Right lobe of liver (tissue), 6 donors: ENCODE data around the gene WNT4. TPM values are rescaled to one million over a fixed set of nuclear protein-coding genes. Genes with fewer than 3 reads are reported as not detected.

Source experiments
- ATAC-seq, 4 donors: fragments of 200-7000 bp; cut with Tn5 transposase; one replicate each; pipeline ENCODE4 v1.9.1; 2020; ENCODE audit warnings: mild to moderate bottlenecking in 4 of 4, moderate library complexity in 4 of 4
- DNase-seq, 3 donors: peaks; one replicate each; pipeline ENCODE4 v3.0.0-alpha.2; 2020
- H3K27ac ChIP-seq, 3 donors: fragments of 200-600 bp; one replicate each; pipeline ENCODE4 v1.8.0; 2022
- H3K27me3 ChIP-seq, 2 donors: fragments of 200-600 bp; one replicate each; pipeline ENCODE4 v1.8.0; 2022
- H3K36me3 ChIP-seq, 4 donors: fragments of 200-600 bp; sonication (generic) in 1 of 4; one replicate each; pipeline versions ENCODE4 v1.5.1 to v1.8.0; 2017 to 2022; ENCODE audit warnings: control low read depth in 1 of 4
- H3K4me1 ChIP-seq, 4 donors: fragments of 200-600 bp; sonication (generic) in 1 of 4; one replicate each; pipeline versions ENCODE4 v1.5.1 to v1.8.0; 2017 to 2022; ENCODE audit warnings: control low read depth in 1 of 4
- H3K4me3 ChIP-seq, 3 donors: fragments of 200-600 bp; one replicate each; pipeline ENCODE4 v1.8.0; 2022
- H3K9me3 ChIP-seq, 4 donors: fragments of 200-600 bp; sonication (generic) in 1 of 4; one replicate each; pipeline versions ENCODE4 v1.5.1 to v1.8.0; 2017 to 2022; ENCODE audit warnings: control low read depth in 1 of 4
- CTCF ChIP-seq, 4 donors: fragments of 200-600 bp in 3 of 4; fragments of 450-650 bp in 1 of 4; IDR thresholded peaks; one replicate each; pipeline versions ENCODE4 v1.5.1 to v1.8.0; 2016 to 2022; ENCODE audit warnings: antibody characterized with exemption in 4 of 4, mild to moderate bottlenecking in 2 of 4
- POLR2A ChIP-seq: fragments of 450-650 bp; IDR thresholded peaks from one replicate; pipeline ENCODE4 v1.6.1; 2017; ENCODE audit warnings: antibody characterized with exemption, mild to moderate bottlenecking
- WGBS: methylation state at CpG from one replicate; pipeline ENCODE4 v1.1.6; 2018; ENCODE audit warnings: low coverage, low lambda C conversion rate; ENCODE audit not compliant: insufficient coverage; ENCODE audit errors: missing lambda C conversion rate; 5-methylcytosine and 5-hydroxymethylcytosine counted together
- intact Hi-C, 2 donors: fragments of 100-400 bp; cut with DNase I; formaldehyde crosslinking; loops; one replicate each; pipeline versions ENCODE4 v1.11.2 to v1.14.1; 2022
- long read RNA-seq: library from polyadenylated mRNA; unstranded; transcript quantifications from one replicate; pipeline ENCODE4 v2.0.0, GENCODE V29; 2019
- total RNA-seq, 6 experiments: library from RNA; depleted of rRNA in 2 of 6; stranded (reverse); fragments of >200 nt in 2 of 6; fragmentation: NEBNext Ultra II Directional in 3 of 6; extraction: Animal tissue kit (Norgen Biotek cat#: 25700) in 3 of 6; gene quantifications; one replicate each; pipeline versions ENCODE4 v1.1.0 to v1.2.4, GENCODE V29; 2016 to 2023
- donor health status: DM: no; HTN: yes; CAD: no.
- donor health status: DM: no; HTN: no; CAD: no.
- donor health status: DM: no; HTN: no; CAD: no.
- donor health status: DM: no; HTN: yes; CAD: no.
- donor health status: DM: no; HTN: yes; CAD: no.

WNT4 gene
- under 1 TPM in 4 of 6 experiments, not detected in 2; 0.06 to 0.46 (median 0.21) TPM for total RNA-seq
- long read RNA-seq: 0 reads

- DNase-seq: peak in 1 of 3 donors; percentile 51
- intact Hi-C loops: no loop called here
- H3K27ac ChIP-seq: no peak within 1 kb of the TSS
- H3K4me3 ChIP-seq: peak within 1 kb of the TSS; percentile 23 to 42 (median 29)
- 8% methylated on average over 16 of the region's 106 CpGs for WGBS
- H3K27me3 ChIP-seq: peaks cover 0 to 16% of the 10 kb centered on the region in 2 donors
- ATAC-seq: peak; percentile 65 to 83 (median 75)
- H3K36me3 ChIP-seq: no peaks in the 10 kb centered on the region
- H3K9me3 ChIP-seq: no peaks in the 10 kb centered on the region
- H3K4me1 ChIP-seq: peaks cover 0 to 12% (median under 1%) of the 10 kb centered on the region in 4 donors
- TF ChIP-seq CTCF (IDR thresholded peaks at IDR 0.05) (peak in 1 of 4 donors; percentile 26), POLR2A (no peak)
Observed at GRCh38 chr1:22143065-22144033, at the start of gene WNT4. Gene WNT4, minus strand, starts transcription at chr1:22143097. Its CDS starts 175 bp downstream, at chr1:22142922.

- 82% methylated on average over 3 of the region's 3 CpGs for WGBS
- H3K27me3 ChIP-seq: no peaks in the 10 kb centered on the region
- H3K36me3 ChIP-seq: no peaks in the 10 kb centered on the region
- H3K27ac ChIP-seq: no peak overlapping the region
- H3K4me1 ChIP-seq: no peaks in the 10 kb centered on the region
- intact Hi-C loops: no loop called here
- no peaks in the 10 kb centered on the region for H3K9me3 ChIP-seq
- no peak overlapping the region for H3K4me3 ChIP-seq
- DNase-seq (no peak), ATAC-seq (no peak)
- no peak for TF ChIP-seq POLR2A
- TF ChIP-seq CTCF (IDR thresholded peaks at IDR 0.05): no peak
Observed at GRCh38 chr1:22190731-22191130, 47.8 kb upstream of the WNT4 start.

GRCh38 chr1:22190251-22190650, 47.4 kb upstream of the WNT4 start:
- Histone ChIP-seq H3K27ac (no peak overlapping the region), H3K36me3 (no peaks in the 10 kb centered on the region), H3K9me3 (no peaks in the 10 kb centered on the region), H3K4me3 (no peak overlapping the region), H3K27me3 (no peaks in the 10 kb centered on the region), H3K4me1 (no peaks in the 10 kb centered on the region)
- intact Hi-C loops: no loop called here
- ATAC-seq (no peak), DNase-seq (no peak)
- WGBS: no CpG with 5 or more reads among the region's 6 CpGs
- no peak for TF ChIP-seq CTCF (IDR thresholded peaks at IDR 0.05)
- no peak for TF ChIP-seq POLR2A

GRCh38 chr1:22189619-22190018, 46.7 kb upstream of the WNT4 start:
- no peak overlapping the region for H3K4me3 ChIP-seq
- no peaks in the 10 kb centered on the region for H3K4me1 ChIP-seq
- no peaks in the 10 kb centered on the region for H3K9me3 ChIP-seq
- TF ChIP-seq POLR2A: no peak
- no peak for TF ChIP-seq CTCF (IDR thresholded peaks at IDR 0.05)
- H3K36me3 ChIP-seq: no peaks in the 10 kb centered on the region
- H3K27me3 ChIP-seq: no peaks in the 10 kb centered on the region
- WGBS: 46% methylated on average over 4 of the region's 4 CpGs
- intact Hi-C loops: no loop called here
- no peak overlapping the region for H3K27ac ChIP-seq
- no peak for ATAC-seq
- DNase-seq: no peak
